Osteoblast (primary cell): ENCODE data around the gene EMP2. TPM values are rescaled to one million over a fixed set of nuclear protein-coding genes. Genes with fewer than 3 reads are reported as not detected.
"Not testable (repeated sequence)": the region's sequence is repeated elsewhere in the genome, so short reads cannot be mapped to it uniquely, and the experiment has no call there.

Experiments
- DNase-seq: peaks from one replicate; pipeline ENCODE4 v3.0.0; 2011; ENCODE audit warnings: low spot score, mixed read lengths; ENCODE audit not compliant: insufficient read length; ENCODE audit errors: missing footprints
- H2AFZ ChIP-seq: 2 replicates; pipeline ENCODE4 v1.6.0; 2011; ENCODE audit warnings: mild to moderate bottlenecking, low read length
- H3K27ac ChIP-seq: 2 replicates; pipeline ENCODE4 v1.5.1; 2011; ENCODE audit warnings: mild to moderate bottlenecking, low read depth, low read length, moderate library complexity
- H3K27me3 ChIP-seq: 2 replicates; pipeline ENCODE4 v1.6.0; 2012; ENCODE audit warnings: mild to moderate bottlenecking, control low read depth, inconsistent platforms, low read length, moderate library complexity; ENCODE audit not compliant: insufficient read depth
- H3K36me3 ChIP-seq: 2 replicates; pipeline ENCODE4 v1.5.1; 2011; ENCODE audit warnings: mild to moderate bottlenecking, low read length, control low read depth, moderate library complexity; ENCODE audit not compliant: insufficient read depth
- H3K4me1 ChIP-seq: 2 replicates; pipeline ENCODE4 v1.5.1; 2011; ENCODE audit warnings: mild to moderate bottlenecking, low read length, control low read depth, moderate library complexity; ENCODE audit not compliant: insufficient read depth
- H3K4me2 ChIP-seq: 2 replicates; pipeline ENCODE4 v1.6.0; 2011; ENCODE audit warnings: mild to moderate bottlenecking, low read length; ENCODE audit not compliant: insufficient read depth
- H3K4me3 ChIP-seq: fragments of 200-600 bp; sonication (generic); 3 replicates; pipeline ENCODE4 v1.5.1; 2012; ENCODE audit warnings: mild to moderate bottlenecking, low read length, inconsistent platforms; ENCODE audit not compliant: insufficient read depth
- H3K79me2 ChIP-seq: 2 replicates; pipeline ENCODE4 v1.6.0; 2012; ENCODE audit warnings: mild to moderate bottlenecking, low read length, control low read depth, inconsistent platforms; ENCODE audit not compliant: insufficient read depth
- H3K9me3 ChIP-seq: 2 replicates; pipeline ENCODE4 v1.5.1; 2011; ENCODE audit warnings: low read depth, low read length, control low read depth
- H4K20me1 ChIP-seq: 2 replicates; pipeline ENCODE4 v1.6.0; 2012; ENCODE audit warnings: mild to moderate bottlenecking, low read length, control low read depth; ENCODE audit not compliant: insufficient read depth
- CTCF ChIP-seq: IDR thresholded peaks from 2 replicates; pipeline ENCODE4 v1.5.1; 2011; ENCODE audit warnings: mild to moderate bottlenecking, low read depth, low read length, moderate library complexity; ENCODE audit errors: extremely low read depth
- total RNA-seq: library from RNA; depleted of rRNA; stranded (reverse); fragments of >200 nt; gene quantifications from 2 replicates; pipeline ENCODE4 v1.2.3, GENCODE V29; 2012

Gene EMP2
- total RNA-seq, 1 donor: 31.8 TPM

GRCh38 chr16:10514369-10515055 lies 65.9 kb downstream of the EMP2 start:
- Histone ChIP-seq H3K27me3 (no peaks in the 10 kb centered on the region), H2AFZ (no peak overlapping the region), H3K36me3 (no peaks in the 10 kb centered on the region), H4K20me1 (no peaks in the 10 kb centered on the region), H3K79me2 (no peaks in the 10 kb centered on the region), H3K4me2 (peak overlapping the region; percentile 5), H3K9me3 (no peaks in the 10 kb centered on the region), H3K4me3 (no peak overlapping the region), H3K27ac (no peak overlapping the region), H3K4me1 (peaks cover 7% of the 10 kb centered on the region)
- TF ChIP-seq CTCF: peak; percentile 67
- DNase-seq: peak; percentile 80

GRCh38 chr16:10511829-10512228 lies 68.6 kb downstream of the EMP2 start:
- H3K4me1 ChIP-seq: peaks cover 7% of the 10 kb centered on the region
- no peaks in the 10 kb centered on the region for H3K79me2 ChIP-seq
- no peak overlapping the region for H3K27ac ChIP-seq
- H3K9me3 ChIP-seq: no peaks in the 10 kb centered on the region
- DNase-seq: no peak
- H4K20me1 ChIP-seq: no peaks in the 10 kb centered on the region
- no peak overlapping the region for H3K4me3 ChIP-seq
- TF ChIP-seq CTCF: no peak
- H3K4me2 ChIP-seq: no peak overlapping the region
- no peaks in the 10 kb centered on the region for H3K36me3 ChIP-seq
- H2AFZ ChIP-seq: no peak overlapping the region
- H3K27me3 ChIP-seq: no peaks in the 10 kb centered on the region

GRCh38 chr16:10510279-10510678 lies 70.1 kb downstream of the EMP2 start:
- no peak overlapping the region for H2AFZ ChIP-seq
- H4K20me1 ChIP-seq: no peaks in the 10 kb centered on the region
- DNase-seq: no peak
- H3K79me2 ChIP-seq: no peaks in the 10 kb centered on the region
- no peak overlapping the region for H3K4me2 ChIP-seq
- TF ChIP-seq CTCF: no peak
- no peak overlapping the region for H3K27ac ChIP-seq
- no peak overlapping the region for H3K4me3 ChIP-seq
- no peaks in the 10 kb centered on the region for H3K9me3 ChIP-seq
- no peaks in the 10 kb centered on the region for H3K27me3 ChIP-seq
- no peaks in the 10 kb centered on the region for H3K36me3 ChIP-seq
- H3K4me1 ChIP-seq: peaks cover 6% of the 10 kb centered on the region

- no peaks in the 10 kb centered on the region for H3K9me3 ChIP-seq
- no peak overlapping the region for H3K4me3 ChIP-seq
- TF ChIP-seq CTCF: peak; percentile 87
- no peak overlapping the region for H3K4me2 ChIP-seq
- H3K27me3 ChIP-seq: no peaks in the 10 kb centered on the region
- no peaks in the 10 kb centered on the region for H4K20me1 ChIP-seq
- H2AFZ ChIP-seq: no peak overlapping the region
- DNase-seq: peak; percentile 95
- no peak overlapping the region for H3K27ac ChIP-seq
- H3K79me2 ChIP-seq: no peaks in the 10 kb centered on the region
- no peaks in the 10 kb centered on the region for H3K4me1 ChIP-seq
- no peaks in the 10 kb centered on the region for H3K36me3 ChIP-seq
Measured at GRCh38 chr16:10509534-10510025, 70.8 kb downstream of the EMP2 start.

GRCh38 chr16:10505286-10505685 lies 75.1 kb downstream of the EMP2 start:
- H3K27me3 ChIP-seq, H3K36me3 ChIP-seq, H3K27ac ChIP-seq, H3K4me1 ChIP-seq, H2AFZ ChIP-seq, H3K4me3 ChIP-seq, DNase-seq, H3K9me3 ChIP-seq, H3K4me2 ChIP-seq, H3K79me2 ChIP-seq, H4K20me1 ChIP-seq: not testable (repeated sequence)
